HG03280 (cell line): Measurements from ENCODE around the gene IFFO2.

Source experiments
- ATAC-seq: cut with Tn5 transposase; IDR thresholded peaks from one replicate; pipeline ENCODE4 v1.9.1; 2021; ENCODE audit warnings: mild to moderate bottlenecking, moderate library complexity; ENCODE audit not compliant: unreplicated experiment

Gene IFFO2

GRCh38 chr1:18938008-18938706, 18.3 kb downstream of the IFFO2 start:
- ATAC-seq: no peak

GRCh38 chr1:18937539-18937938, 18.9 kb downstream of the IFFO2 start:
- no peak for ATAC-seq

- no peak for ATAC-seq
These were observed 19.5 kb downstream of the IFFO2 start for GRCh38 chr1:18936814-18937481.

- no peak for ATAC-seq
These were observed 20.0 kb downstream of the IFFO2 start for GRCh38 chr1:18936471-18936813.

- ATAC-seq: no peak
These were observed 22.1 kb downstream of the IFFO2 start for GRCh38 chr1:18934205-18935000.

GRCh38 chr1:18932879-18933278, 23.6 kb downstream of the IFFO2 start:
- ATAC-seq: no peak

DNA sequence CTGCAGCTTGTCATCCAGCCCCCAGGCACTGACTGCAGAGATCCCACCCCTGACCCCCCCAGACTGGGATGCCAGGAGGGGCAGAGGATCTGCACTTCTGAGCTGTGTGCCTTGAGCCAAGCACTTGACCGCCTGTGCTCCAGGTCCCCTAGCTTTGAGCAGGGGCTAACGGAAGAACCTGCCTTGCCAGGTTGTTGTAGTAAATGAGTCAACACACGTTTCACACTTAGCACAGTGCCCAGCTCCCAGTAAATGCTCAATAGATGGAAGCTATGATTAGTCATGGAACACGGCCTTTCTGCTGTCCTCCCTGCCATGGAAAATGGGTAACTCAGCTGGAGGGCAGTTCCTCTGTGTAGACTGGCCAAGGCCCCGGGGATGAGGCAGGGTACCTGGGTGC, 24.1 kb downstream of the IFFO2 start:
- ATAC-seq: no peak

DNA sequence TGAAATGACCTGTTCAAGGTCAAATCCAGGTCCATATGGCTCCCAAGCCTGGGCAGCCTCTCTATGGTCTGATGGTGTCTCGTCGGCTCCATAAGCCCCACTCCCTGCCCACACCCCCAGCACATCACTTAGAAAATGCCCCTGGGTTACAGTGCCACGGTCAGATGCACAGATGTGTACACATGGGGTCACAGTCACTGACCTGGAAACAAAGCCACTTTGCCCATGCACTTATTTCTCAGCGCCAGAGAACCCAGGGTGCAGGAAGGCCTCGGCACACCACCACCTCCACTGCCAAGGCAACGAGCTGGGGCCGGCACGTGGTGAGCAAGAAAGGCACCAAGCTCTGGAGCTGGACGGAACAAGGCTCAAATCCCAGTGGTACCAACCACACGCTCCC, 24.7 kb downstream of the IFFO2 start:
- no peak for ATAC-seq

DNA sequence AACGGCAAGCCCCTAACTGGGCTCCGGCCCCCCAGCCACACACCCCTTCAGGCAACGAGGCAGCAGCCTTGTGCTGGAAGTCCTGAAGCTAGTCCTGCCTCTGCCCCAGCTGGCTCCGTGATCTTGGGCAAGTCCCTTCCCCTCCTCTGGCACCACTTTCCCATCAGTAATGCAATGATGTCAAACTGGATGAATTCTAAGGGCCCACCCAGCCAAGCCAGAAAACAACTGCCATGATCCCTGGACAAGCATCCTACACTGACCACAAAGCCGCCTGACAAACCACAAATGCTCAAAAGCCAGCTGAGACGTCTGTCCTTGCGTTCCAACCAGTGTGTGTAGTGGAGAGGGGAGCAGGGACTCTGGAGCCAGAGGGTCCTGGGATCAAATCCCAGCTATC, 26.8 kb downstream of the IFFO2 start:
- ATAC-seq: no peak

- no peak for ATAC-seq
These were observed 27.5 kb downstream of the IFFO2 start for GRCh38 chr1:18928985-18929384.

- no peak for ATAC-seq
These were observed 28.1 kb downstream of the IFFO2 start for GRCh38 chr1:18928406-18928805.

- ATAC-seq: peak; percentile 29
These were observed 28.7 kb downstream of the IFFO2 start for GRCh38 chr1:18927654-18928272.

- peak; percentile 25 for ATAC-seq
These were observed 29.3 kb downstream of the IFFO2 start for GRCh38 chr1:18927082-18927653.

GRCh38 chr1:18926315-18927081, 30.0 kb downstream of the IFFO2 start:
- peak; percentile 70 for ATAC-seq

GRCh38 chr1:18925279-18925678, 31.2 kb downstream of the IFFO2 start:
- ATAC-seq: no peak

GRCh38 chr1:18924221-18924691, 32.2 kb downstream of the IFFO2 start:
- no peak for ATAC-seq

DNA sequence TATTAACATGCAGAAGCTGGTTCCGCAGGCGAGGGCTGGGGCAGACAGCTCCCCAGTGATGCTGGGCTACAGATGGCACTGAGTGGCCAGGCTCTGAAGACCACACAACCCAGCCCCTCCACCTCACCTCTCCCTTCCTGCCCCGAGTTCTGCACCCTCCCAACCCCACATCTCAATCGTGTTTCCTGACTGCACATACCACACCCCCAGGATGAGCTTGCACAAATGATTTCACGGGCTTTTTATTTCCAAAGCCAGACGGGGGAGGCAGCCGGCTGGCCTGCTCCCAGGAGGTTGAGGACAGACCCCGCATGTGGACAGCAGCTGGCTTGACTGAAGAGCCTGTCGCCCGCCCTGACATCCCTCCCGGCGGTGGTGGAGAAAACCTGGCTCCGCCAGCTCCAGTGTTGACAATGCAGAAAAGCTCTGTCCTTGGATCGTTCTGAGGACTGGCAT, 32.7 kb downstream of the IFFO2 start:
- ATAC-seq: no peak

DNA sequence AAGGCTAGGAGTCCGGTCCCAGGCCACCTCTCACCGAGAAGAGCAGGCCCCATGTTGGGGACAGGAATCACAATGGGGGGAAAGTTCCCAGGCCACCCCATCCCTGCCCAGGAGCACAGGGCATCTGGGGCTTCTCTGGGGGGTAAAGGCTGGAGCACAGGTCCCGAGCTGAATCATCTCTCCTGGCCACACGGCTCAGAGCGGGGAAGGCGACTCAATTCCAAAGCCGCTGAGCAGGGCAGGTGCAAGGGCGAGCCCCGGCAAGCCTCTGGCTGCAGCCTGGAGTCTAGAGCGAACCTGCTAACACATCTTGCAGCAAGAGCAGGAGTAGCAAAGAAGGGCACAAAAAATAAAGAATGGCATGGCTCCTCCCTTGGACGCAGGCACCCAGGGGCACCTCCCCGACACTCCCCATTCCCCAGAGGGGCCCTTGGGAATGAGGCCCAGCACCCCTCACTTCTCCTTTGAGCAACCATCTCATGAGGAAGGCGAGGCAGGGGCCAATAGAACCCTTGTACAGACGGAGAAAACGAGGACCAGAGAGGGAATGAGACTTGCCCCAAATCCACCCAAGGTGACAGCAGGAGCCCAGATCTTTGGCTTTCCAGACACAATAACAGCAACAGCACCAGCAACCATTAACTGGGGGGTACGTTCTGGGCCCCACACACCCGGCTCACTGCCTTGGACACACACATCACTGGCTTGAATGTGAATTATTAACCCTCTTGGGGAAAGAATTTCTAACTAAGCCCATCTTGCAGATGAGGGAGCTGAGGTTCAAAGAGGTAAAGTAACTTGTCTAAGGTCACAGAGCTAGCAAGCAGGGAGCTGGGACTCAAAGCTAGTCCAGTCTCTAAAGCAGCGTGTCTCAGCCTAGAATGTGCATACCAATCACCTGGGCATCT, 33.4 kb downstream of the IFFO2 start:
- ATAC-seq: no peak

- no peak for ATAC-seq
These were observed 34.2 kb downstream of the IFFO2 start for GRCh38 chr1:18922319-18922726.
